Immature natural killer cell (primary cell): ENCODE measurements around the gene DEFB124. TPM values are rescaled to one million over a fixed set of nuclear protein-coding genes. Genes with fewer than 3 reads are reported as not detected.
"Not testable (repeated sequence)": the region's sequence is repeated elsewhere in the genome, so short reads cannot be mapped to it uniquely, and the experiment has no call there.

Experiments
- DNase-seq, 3 donors: peaks; one replicate each; pipeline ENCODE4 v3.0.0; 2022; ENCODE audit warnings: mixed read lengths in 1 of 3
- H3K27ac Mint-ChIP-seq, 6 donors: one replicate each; pipeline ENCODE4 v1.8.0; 2020; ENCODE audit warnings: mixed read lengths in 6 of 6, mild to moderate bottlenecking in 5 of 6, inconsistent platforms in 4 of 6, moderate library complexity in 3 of 6
- H3K27me3 Mint-ChIP-seq, 3 donors: one replicate each; pipeline ENCODE4 v1.8.0; 2020 to 2021; ENCODE audit warnings: low read depth in 3 of 3, mild to moderate bottlenecking in 3 of 3, mixed read lengths in 3 of 3, moderate library complexity in 3 of 3, inconsistent platforms in 1 of 3
- H3K36me3 Mint-ChIP-seq, 3 donors: one replicate each; pipeline ENCODE4 v1.8.0; 2020; ENCODE audit warnings: mixed read lengths in 3 of 3, inconsistent platforms in 2 of 3, mild to moderate bottlenecking in 2 of 3
- H3K4me1 Mint-ChIP-seq, 2 donors: one replicate each; pipeline ENCODE4 v1.8.0; 2020; ENCODE audit warnings: inconsistent platforms in 2 of 2, mild to moderate bottlenecking in 2 of 2, mixed read lengths in 2 of 2, moderate library complexity in 1 of 2
- H3K4me3 Mint-ChIP-seq, 5 donors: one replicate each; pipeline ENCODE4 v1.8.0; 2020; ENCODE audit warnings: mild to moderate bottlenecking in 5 of 5, mixed read lengths in 5 of 5, inconsistent platforms in 3 of 5, moderate library complexity in 3 of 5
- H3K9me3 Mint-ChIP-seq, 6 donors: one replicate each; pipeline ENCODE4 v1.8.0; 2020; ENCODE audit warnings: mild to moderate bottlenecking in 6 of 6, mixed read lengths in 6 of 6, inconsistent platforms in 4 of 6, moderate library complexity in 3 of 6
- polyA plus RNA-seq, 3 donors: library from polyadenylated mRNA; unstranded; fragments of 300-500 nt; fragmentation: Illumina TruSeq; gene quantifications; one replicate each; pipeline ENCODE4 v1.2.3, GENCODE V29; 2021

Gene DEFB124
- polyA plus RNA-seq, 3 donors from 2014 or later: not detected

DNA sequence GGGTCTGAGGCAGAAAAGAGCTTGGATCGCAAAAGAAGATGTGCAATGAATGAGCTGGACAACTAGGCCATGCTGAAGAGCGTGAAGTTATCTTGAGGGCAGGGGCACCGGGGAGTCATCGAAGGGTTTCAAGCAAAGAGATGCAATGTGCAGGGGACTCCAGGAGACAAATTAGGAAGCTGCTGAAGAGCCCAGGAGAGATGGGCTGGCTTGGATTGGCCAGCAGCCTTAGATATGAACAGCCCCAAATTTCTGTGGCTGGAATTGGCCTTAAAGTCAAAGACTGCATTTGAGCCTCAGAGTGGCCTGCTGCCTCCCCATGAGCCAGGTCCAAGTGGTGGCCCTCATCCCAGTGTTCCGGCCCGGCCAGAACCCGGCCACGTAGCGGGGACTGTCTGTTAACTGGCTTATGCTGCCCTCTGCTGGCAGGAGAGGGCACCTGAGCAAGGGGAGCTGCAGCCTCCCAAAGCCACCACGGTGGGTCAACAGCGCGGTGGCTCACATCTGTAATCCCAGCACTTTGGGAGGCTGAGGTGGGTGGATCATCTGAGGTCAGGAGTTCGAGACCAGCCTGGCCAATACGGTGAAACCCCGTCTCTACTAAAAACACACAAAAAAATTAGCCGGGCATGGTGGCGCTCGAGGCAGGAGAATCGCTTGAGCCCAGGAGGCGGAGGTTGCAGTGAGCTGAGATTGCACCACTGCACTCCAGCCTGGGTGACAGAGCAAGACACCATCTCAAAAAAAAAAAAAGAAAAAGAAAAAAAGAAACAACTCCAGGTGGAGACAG is 28.2 kb upstream of the DEFB124 start:
- not testable (repeated sequence) for H3K4me3 Mint-ChIP-seq, H3K9me3 Mint-ChIP-seq, H3K36me3 Mint-ChIP-seq, H3K27ac Mint-ChIP-seq
- H3K27me3 Mint-ChIP-seq: peaks cover 3 to 15% (median 8%) of the 10 kb centered on the region in 3 donors
- peak; percentile 67 to 71 (median 67) for DNase-seq
- H3K4me1 Mint-ChIP-seq: peaks cover 6 to 12% of the 10 kb centered on the region in 2 donors

DNA sequence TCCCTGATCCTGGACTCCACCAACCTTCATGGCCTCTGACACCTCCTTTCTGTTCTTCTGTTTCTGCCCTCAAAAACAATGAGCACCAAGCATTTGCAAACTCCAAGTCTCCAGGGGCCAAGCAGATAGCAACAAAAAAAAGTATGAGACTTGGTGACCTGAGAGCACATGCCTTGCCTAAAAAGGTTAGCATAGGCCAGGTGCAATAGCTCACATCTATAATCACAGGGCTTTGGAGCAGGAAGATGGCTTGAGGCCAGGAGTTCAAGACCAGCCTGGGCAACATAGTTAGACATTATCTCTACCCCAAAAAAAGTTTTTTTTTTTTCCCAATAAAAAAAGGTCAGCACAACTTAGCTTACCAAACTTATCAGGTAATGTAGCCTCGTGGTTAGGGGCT is 25.6 kb upstream of the DEFB124 start:
- peaks cover 6 to 12% of the 10 kb centered on the region in 2 donors for H3K4me1 Mint-ChIP-seq
- no peak for DNase-seq
- peaks cover 3 to 19% (median 8%) of the 10 kb centered on the region in 3 donors for H3K27me3 Mint-ChIP-seq
- H3K36me3 Mint-ChIP-seq: no peaks in the 10 kb centered on the region
- H3K27ac Mint-ChIP-seq: no peak overlapping the region
- H3K9me3 Mint-ChIP-seq: no peaks in the 10 kb centered on the region
- no peak overlapping the region for H3K4me3 Mint-ChIP-seq

DNA sequence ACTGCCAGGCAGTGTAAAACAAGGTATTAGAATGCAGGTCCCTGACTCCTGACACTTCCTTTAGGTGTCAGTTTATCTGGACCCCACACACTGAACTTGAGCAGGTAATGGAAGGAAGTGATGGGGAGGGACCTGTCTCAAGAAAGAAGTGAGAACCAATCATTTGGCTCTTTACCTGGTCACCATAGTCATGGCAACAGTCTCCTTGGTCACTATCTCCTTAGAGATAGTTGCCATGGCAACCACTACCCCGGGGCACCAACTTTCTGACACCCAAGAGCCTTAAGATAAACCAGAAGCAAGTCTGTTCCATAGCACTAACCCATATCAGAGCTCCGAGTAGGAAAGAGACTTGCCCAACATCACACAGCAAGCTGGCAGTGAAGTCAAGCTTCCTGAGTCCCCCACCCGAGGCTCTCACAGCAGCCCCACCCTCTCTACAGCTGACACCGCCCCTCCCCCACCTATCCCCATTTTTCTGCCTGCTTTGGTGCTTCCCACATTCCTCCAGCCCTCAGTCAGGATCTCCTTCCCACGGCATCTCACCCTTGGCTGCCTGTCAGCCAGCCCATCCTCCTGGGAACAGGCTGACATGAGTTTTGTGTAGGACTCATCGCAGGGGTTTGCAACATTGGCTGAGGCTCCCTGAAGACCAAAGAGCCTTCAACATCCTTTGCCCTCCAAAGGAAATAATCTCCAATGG is 23.1 kb upstream of the DEFB124 start:
- H3K27ac Mint-ChIP-seq: no peak overlapping the region
- no peak for DNase-seq
- no peaks in the 10 kb centered on the region for H3K36me3 Mint-ChIP-seq
- peaks cover under 1 to 12% (median 3%) of the 10 kb centered on the region in 3 donors for H3K27me3 Mint-ChIP-seq
- peaks cover under 1 to 5% of the 10 kb centered on the region in 2 donors for H3K4me1 Mint-ChIP-seq
- no peak overlapping the region for H3K4me3 Mint-ChIP-seq
- no peaks in the 10 kb centered on the region for H3K9me3 Mint-ChIP-seq

DNA sequence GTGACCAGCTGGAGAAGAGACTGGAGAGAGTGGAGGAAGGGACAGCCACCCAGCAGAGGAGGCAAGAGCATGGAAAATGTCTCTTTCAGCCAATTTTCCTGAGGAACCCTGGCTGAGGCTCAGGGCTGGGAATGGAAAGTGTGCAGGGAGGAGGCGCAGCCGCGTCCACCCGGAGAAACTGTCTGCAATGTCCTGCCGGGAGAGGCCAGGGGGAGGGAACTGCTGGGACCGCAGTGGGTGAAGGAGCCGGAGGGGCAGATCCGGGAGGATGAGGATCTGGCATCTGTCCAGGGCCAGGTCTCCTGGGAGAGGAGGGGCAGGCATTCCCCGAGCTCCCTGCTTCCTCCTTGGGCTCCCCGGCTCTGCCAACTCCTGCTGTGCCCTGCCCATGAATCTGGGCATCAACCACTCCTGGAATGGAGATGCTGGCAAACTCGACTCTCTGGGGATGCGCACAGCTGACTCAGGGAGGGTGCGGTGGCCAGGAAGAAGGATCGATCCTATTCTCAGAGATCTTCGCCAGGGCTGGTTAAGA is 21.9 kb upstream of the DEFB124 start:
- Mint-ChIP-seq H3K4me1 (no peaks in the 10 kb centered on the region), H3K4me3 (no peak overlapping the region), H3K27me3 (peaks cover 2 to 12% (median 3%) of the 10 kb centered on the region in 3 donors), H3K9me3 (no peaks in the 10 kb centered on the region), H3K27ac (no peak overlapping the region), H3K36me3 (no peaks in the 10 kb centered on the region)
- DNase-seq: no peak

DNA sequence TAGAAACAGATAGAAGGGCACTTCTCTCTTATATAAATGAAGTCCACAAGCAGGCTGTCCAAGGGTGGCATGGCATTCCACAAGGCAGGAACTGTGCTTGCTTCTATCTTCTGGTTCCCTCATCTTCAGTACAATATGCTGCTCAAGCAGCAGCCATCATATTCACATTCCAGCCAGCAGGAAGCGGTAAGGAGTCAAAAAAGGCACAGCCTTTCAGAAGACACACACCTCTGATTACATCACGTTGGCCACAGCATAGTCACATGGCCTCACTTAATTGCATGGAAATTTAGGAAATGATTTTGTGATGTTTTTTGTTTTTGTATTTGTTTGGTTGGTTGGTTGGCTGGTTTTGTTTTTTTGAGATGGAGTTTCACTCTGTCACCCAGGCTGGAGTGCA is 19.2 kb upstream of the DEFB124 start:
- no peak for DNase-seq
- no peak overlapping the region for H3K4me3 Mint-ChIP-seq
- no peaks in the 10 kb centered on the region for H3K4me1 Mint-ChIP-seq

DNA sequence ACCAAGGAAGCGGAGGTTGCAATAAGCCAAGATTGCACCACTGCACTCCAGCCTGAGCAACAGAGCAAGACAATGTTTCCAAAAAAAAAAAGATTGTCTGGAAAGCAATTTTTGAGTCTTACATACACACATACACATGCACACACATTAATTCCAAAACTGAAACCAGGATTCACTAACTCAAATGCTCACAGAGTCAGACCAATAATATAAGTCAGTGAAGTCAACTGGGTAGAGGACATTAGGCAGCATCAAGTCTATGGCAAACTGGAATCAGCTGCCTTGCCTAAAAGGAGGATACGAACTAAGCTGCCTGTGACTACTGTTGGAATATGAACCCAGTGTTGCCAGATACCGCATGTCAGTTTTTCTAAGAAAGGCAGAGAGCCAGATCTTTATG is 15.8 kb upstream of the DEFB124 start:
- no peak overlapping the region for H3K4me3 Mint-ChIP-seq

More for the DNA sequence above, 19.2 kb upstream of the DEFB124 start:
- Mint-ChIP-seq H3K36me3 (no peaks in the 10 kb centered on the region), H3K27me3 (peaks cover 3 to 6% (median 6%) of the 10 kb centered on the region in 3 donors), H3K9me3 (no peaks in the 10 kb centered on the region), H3K27ac (no peak overlapping the region)

DNA sequence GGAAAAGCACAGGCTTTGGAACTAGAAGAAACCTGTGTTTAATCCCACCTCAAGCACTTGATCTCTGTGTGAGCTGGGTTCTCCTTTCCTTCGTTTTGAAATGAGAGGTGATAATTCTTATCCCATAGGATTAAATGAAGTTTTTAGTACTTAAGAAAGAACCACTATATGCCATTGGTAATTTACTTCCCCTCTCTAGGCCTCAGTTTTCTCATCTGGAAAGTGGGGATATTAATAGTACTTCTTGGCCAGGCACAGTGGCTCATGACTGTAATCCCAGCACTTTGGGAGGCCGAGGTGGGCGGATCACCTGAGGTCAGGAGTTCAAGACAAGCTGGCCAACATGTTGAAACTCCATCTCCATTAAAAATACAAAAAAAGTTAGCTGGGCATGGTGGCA is 14.2 kb upstream of the DEFB124 start:
- Mint-ChIP-seq H3K4me3 (no peak overlapping the region), H3K9me3 (no peaks in the 10 kb centered on the region), H3K27ac (no peak overlapping the region), H3K27me3 (peaks cover 10 to 15% (median 12%) of the 10 kb centered on the region in 3 donors), H3K36me3 (no peaks in the 10 kb centered on the region), H3K4me1 (peaks cover 0 to 3% of the 10 kb centered on the region in 2 donors)
- DNase-seq: no peak

More for the DNA sequence above, 15.8 kb upstream of the DEFB124 start:
- H3K27me3 Mint-ChIP-seq: peaks cover 6 to 10% (median 8%) of the 10 kb centered on the region in 3 donors
- H3K4me1 Mint-ChIP-seq: peaks cover 0 to 3% of the 10 kb centered on the region in 2 donors
- no peaks in the 10 kb centered on the region for H3K9me3 Mint-ChIP-seq
- H3K27ac Mint-ChIP-seq: no peak overlapping the region
- no peaks in the 10 kb centered on the region for H3K36me3 Mint-ChIP-seq
- DNase-seq: no peak

DNA sequence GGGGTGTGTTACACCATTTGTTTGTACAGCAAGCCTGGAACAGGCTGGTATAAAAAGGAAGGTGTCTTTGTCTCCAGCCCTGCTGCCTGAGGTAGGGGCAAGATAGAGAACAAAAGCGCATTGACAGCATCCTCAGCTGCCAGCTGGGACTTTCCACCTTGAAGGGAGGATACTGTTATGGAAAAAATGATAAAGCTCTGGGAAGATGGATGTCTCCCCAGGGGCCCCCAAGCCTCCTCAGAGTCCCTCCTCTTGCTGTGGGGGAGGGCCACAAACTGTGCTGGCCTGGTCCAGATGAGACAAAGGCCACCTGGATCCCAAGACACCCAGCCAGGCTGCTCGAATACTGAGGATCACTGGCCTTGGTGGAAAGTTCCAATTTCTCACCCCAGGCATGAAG is 13.2 kb upstream of the DEFB124 start:
- H3K9me3 Mint-ChIP-seq: no peaks in the 10 kb centered on the region
- peaks cover 10 to 15% (median 12%) of the 10 kb centered on the region in 3 donors for H3K27me3 Mint-ChIP-seq
- H3K27ac Mint-ChIP-seq: no peak overlapping the region
- no peaks in the 10 kb centered on the region for H3K36me3 Mint-ChIP-seq
- peaks cover 0 to 3% of the 10 kb centered on the region in 2 donors for H3K4me1 Mint-ChIP-seq
- no peak overlapping the region for H3K4me3 Mint-ChIP-seq
- DNase-seq: no peak

DNA sequence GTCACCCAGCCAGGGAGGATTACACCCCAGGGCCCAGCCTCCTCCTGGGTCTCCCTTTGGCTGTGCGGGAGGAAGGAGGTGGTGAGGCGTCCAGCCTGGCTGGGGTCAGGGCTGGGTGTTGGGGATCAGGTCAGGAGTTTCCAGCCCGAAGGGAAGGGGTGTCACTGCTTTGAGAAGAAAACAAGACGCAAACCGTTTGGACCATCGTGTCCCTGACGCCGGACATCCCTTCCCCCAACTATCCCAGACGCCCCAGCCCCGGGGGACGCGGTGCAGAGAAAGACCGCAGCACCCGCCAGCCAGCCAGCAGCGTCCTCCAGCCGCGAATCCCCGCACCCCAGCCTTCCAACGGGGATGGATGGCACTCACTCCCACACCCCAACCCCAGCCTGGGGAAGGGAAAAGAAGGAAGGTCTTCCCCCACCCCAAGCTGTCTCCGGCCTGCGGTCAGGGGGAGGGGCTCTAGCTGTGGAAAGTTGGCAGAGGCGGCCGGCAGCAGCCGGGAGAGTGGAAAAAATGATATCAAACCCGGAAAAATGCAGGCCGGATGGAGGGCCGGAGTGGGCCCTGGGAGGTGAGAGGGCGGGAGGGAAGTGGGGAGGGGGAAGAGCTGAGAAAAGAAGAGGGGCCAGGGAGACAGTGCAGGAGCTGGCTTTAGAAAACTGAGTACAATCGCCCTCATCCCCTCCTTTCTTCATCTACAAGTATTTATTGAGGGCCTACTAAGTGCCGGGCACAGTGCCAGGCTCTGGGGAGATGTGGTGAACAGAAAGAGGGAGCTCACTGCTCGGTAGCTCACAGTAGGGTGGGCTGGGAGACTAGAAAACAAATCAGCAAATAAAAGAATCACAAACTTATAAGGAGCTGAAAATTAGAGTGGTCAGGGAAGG is 10.8 kb upstream of the DEFB124 start:
- Mint-ChIP-seq H3K36me3 (no peaks in the 10 kb centered on the region), H3K27me3 (peaks cover 12 to 17% (median 15%) of the 10 kb centered on the region in 3 donors), H3K4me1 (peaks cover 0 to 3% of the 10 kb centered on the region in 2 donors), H3K9me3 (peaks cover 0 to 2% (median 0%) of the 10 kb centered on the region in 6 donors), H3K4me3 (no peak overlapping the region), H3K27ac (no peak overlapping the region)
- DNase-seq: no peak

DNA sequence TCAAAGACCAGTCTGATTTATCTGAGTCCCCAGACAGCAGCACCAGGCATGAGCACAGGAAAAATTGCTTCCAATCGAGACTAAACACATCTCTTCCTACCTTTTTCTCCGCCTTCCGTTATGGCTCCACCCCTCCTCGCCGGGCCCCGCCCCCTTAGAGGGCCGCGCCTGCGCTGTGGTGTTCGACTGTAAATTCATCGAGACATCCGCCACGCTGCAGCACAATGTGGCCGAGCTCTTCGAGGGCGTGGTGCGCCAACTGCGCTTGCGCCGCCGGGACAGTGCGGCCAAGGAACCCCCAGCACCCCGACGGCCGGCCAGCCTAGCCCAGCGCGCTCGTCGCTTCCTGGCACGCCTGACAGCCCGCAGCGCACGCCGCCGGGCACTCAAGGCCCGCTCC is 9.1 kb upstream of the DEFB124 start:
- peaks cover 8 to 17% (median 15%) of the 10 kb centered on the region in 3 donors for H3K27me3 Mint-ChIP-seq
- H3K4me1 Mint-ChIP-seq: peaks cover 0 to 3% of the 10 kb centered on the region in 2 donors
- H3K36me3 Mint-ChIP-seq: no peaks in the 10 kb centered on the region
- H3K27ac Mint-ChIP-seq: no peak overlapping the region
- peak in 2 of 3 donors; percentile 5 to 12 for DNase-seq
- no peak overlapping the region for H3K4me3 Mint-ChIP-seq
- H3K9me3 Mint-ChIP-seq: peaks cover 0 to 2% (median 0%) of the 10 kb centered on the region in 6 donors

DNA sequence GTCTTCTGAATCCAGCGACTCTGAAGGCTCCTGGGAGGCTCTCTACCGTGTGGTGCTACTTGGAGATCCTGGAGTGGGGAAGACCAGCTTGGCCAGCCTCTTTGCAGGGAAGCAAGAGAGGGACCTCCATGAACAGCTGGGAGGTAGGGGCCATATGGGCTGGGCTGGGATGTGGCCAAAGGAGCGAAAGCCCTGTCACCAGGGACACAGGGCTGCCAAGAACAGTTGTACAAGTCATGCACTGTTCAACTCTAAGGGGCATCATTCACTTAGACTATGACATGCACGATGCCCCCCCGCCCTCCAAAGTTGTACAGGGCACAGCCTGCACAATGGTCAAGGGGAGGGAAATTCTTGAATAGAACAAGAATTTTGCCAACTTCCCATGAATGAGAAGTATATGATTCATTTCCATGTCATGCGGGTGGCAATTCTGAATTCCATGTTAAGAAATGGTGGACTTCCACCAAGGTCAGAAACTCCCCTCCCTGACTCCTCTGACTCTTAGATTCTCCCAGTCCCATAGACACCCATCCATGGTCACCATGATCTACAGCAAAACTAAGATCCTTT is 1.8 kb upstream of the DEFB124 start:
- Mint-ChIP-seq H3K36me3 (peaks cover 0 to 3% (median 0%) of the 10 kb centered on the region in 3 donors), H3K27ac (no peak overlapping the region), H3K9me3 (peaks cover 0 to 5% (median 0%) of the 10 kb centered on the region in 6 donors), H3K4me1 (peaks cover 0 to 11% of the 10 kb centered on the region in 2 donors), H3K27me3 (peaks cover 6 to 19% (median 15%) of the 10 kb centered on the region in 3 donors), H3K4me3 (no peak overlapping the region)
- no peak for DNase-seq

DNA sequence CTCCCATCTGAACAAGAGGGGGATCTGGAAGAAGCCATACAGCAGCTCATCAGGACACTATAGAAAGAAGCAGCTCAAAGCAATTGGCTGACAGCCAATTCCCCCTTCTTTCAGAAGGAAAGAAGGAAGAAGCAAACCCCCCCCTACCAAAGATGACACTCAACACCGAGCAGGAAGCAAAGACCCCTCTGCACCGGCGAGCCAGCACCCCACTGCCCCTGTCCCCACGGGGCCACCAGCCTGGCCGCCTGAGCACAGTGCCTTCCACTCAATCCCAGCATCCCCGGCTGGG is 1.3 kb upstream of the DEFB124 start:
- Mint-ChIP-seq H3K27ac (no peak overlapping the region), H3K36me3 (peaks cover 0 to 3% (median 0%) of the 10 kb centered on the region in 3 donors), H3K9me3 (peaks cover 0 to 3% (median 0%) of the 10 kb centered on the region in 6 donors), H3K4me1 (peaks cover 0 to 11% of the 10 kb centered on the region in 2 donors), H3K27me3 (peaks cover 6 to 18% (median 15%) of the 10 kb centered on the region in 3 donors), H3K4me3 (no peak overlapping the region)
- DNase-seq: no peak
